Urinary bladder (tissue), 4 donors: Measurements from ENCODE around the gene MCM3. TPM values are rescaled to one million over a fixed set of nuclear protein-coding genes. Genes with fewer than 3 reads are reported as not detected.

Experiments
- DNase-seq: peaks from one replicate; pipeline ENCODE4 v3.0.0-alpha.2; 2015; ENCODE audit errors: extremely low spot score
- H3K27ac ChIP-seq: one replicate; pipeline ENCODE4 v1.5.1; 2013; ENCODE audit warnings: low read depth, mild to moderate bottlenecking, moderate library complexity
- H3K36me3 ChIP-seq: one replicate; pipeline ENCODE4 v1.6.1; 2013; ENCODE audit warnings: mild to moderate bottlenecking, moderate library complexity; ENCODE audit not compliant: insufficient read depth
- H3K4me1 ChIP-seq: one replicate; pipeline ENCODE4 v1.6.1; 2013; ENCODE audit warnings: mild to moderate bottlenecking, moderate library complexity; ENCODE audit not compliant: insufficient read depth
- H3K4me3 ChIP-seq: one replicate; pipeline ENCODE4 v1.5.1; 2013; ENCODE audit warnings: low read depth, low read length
- WGBS: extraction: QIAGEN DNeasy Blood & Tissue Kit; methylation state at CpG from one replicate; pipeline ENCODE4 v1.1.7; 2013; 5-methylcytosine and 5-hydroxymethylcytosine counted together
- polyA plus RNA-seq: library from polyadenylated mRNA; stranded (reverse); fragments of 200-250 nt; gene quantifications from one replicate; pipeline ENCODE4 v1.2.3, GENCODE V29; 2013
- total RNA-seq: library from RNA; depleted of rRNA; stranded (reverse); fragments of >200 nt; gene quantifications from one replicate; pipeline ENCODE4 v1.2.3, GENCODE V29; 2014
- donor health status: healthy with polysubstance abuse.
- donor health status: healthy.

The MCM3 gene
- total and polyA plus RNA-seq, 2 donors, result 45.8 to 48.8 TPM

DNA sequence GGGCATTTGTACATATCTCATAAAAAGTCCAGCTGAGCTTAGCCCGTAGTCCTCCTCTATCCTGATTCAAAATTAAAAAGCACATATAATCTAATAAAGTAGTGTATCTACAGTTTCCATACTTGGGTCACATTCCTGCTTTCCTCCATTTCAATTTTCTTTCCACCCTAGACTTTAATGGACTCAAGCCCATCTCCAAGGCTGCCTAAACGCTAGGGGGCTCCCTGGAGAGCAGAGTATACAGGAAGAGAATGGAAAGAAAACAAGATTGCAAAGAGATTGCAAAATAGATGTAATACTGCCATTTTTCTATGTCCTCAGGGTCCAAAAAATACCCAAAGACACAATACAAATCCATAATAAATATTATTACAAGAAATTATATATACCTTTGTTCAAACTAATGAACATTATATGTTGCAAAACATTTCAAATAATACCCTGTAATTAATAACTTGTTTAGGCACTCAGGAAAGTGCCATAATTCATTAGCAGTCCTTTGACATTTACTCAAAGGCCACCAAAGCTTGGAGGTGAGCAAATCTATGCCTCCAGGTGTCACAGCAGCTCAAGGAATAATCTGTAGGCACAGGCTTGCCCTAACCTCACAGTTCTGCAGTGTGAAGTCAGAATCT, 2.4 kb upstream of the MCM3 start:
- Histone ChIP-seq H3K4me3 (no peak overlapping the region), H3K4me1 (no peaks in the 10 kb centered on the region), H3K36me3 (peaks cover 3% of the 10 kb centered on the region), H3K27ac (no peak overlapping the region)
- no peak for DNase-seq
- 20% methylated on average over 2 of the region's 2 CpGs for WGBS

DNA sequence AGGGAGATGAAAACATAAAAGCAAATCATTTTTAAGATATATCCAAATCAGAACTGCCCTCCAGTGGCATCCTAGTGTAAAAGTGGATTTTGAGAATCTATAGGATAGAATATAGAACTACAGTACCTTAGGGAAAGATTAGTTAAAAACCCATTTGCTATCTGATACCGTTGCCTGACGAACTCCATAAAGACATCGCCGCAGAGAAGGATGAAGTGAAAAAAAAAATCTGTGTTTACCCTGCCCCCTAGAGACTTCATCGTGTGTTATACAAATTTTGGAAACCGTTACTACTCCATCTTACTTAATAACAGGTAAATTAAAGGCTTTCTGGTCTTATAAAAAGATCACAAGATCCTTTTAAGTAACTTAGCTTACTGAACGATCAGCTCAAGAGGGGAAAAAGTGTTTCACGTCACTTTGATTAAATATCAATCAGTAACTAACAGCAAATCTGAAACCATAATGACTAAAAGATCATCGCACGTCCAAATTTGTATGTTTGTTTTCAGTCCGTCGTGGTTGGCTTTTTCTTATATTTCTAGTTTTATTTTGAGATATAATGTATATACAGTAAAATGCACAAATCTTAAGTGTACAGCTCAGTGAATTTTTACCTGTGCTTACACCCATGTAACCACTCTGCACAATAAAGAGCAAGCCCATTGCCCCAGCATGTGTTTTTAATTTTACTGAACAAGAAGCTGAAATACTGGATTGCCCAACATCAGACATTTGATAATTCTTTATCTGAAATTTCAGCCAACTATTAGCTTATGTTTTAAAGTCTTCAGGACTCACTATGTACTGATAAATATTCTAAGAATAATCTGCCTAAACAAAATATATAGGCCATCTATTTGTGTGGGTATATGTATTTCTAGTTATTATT, 881 bp upstream of the MCM3 start:
- Histone ChIP-seq H3K4me1 (no peaks in the 10 kb centered on the region), H3K4me3 (peak overlapping the region; percentile 32), H3K36me3 (peaks cover 3% of the 10 kb centered on the region), H3K27ac (no peak overlapping the region)
- WGBS, result 14% methylated on average over 12 of the region's 12 CpGs
- no peak for DNase-seq

DNA sequence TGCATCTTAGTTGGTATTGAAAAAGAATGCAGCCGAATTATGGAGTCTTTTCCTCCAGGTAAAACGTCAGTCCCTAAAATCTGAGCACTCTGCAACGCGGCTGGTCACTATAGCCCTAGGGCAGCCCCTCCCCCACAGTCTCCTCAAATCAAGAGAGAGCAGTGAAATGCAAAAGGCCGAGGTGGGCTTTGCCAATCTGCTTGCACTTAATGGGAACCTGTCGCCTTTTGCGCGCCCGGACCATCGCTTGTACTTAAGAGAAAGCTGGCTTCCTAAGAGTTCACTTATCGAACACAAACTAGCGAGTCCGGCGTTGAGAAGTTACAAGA, 447 bp downstream of the MCM3 start:
- Histone ChIP-seq H3K27ac (no peak overlapping the region), H3K36me3 (peaks cover 5% of the 10 kb centered on the region), H3K4me1 (no peaks in the 10 kb centered on the region), H3K4me3 (peak overlapping the region; percentile 54)
- WGBS, result under 1% methylated on average over 14 of the region's 14 CpGs
- DNase-seq, result no peak

DNA sequence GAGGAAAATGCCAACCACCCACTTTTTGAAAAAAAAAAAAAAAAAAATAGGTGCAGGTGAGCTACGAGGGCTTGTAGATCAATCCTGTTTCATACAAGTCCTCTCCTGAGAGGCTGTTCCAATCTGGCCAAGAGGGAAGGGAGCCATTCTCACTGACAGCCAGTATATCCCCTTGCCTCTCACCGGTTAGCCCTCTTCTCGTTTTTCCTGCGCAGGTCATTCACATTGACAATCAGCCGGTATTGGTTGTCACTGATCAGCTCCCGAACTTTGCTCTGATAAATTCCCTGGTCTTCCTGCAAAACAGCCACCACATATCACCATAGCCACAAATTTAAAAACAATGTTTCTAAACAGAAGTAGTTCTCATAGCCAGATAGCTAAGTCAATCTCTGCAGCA, 1.4 kb downstream of the MCM3 start:
- 61% methylated on average over 6 of the region's 6 CpGs for WGBS
- no peak for DNase-seq
- no peak overlapping the region for H3K27ac ChIP-seq

DNA sequence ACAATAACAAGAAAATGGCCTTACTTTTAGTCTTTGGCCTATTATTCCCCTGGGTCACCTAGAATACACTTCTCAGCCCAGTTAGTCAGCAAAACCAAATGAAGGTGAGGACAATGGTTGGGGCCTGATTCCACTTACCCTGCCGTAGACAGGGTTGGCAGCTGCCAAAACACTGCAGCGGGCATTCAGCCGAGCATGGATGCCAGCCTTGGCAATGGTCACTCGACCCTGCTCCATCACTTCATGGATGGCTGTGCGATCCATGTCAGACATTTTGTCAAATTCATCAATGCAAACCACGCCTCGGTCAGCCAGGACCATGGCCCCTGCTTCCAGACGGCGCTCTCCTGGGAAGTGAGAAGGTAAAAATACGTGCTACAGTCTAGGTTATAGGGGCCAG, 8.4 kb downstream of the MCM3 start:
- Histone ChIP-seq H3K4me3 (no peak overlapping the region), H3K27ac (no peak overlapping the region), H3K4me1 (no peaks in the 10 kb centered on the region), H3K36me3 (peaks cover 9% of the 10 kb centered on the region)
- 94% methylated on average over 10 of the region's 10 CpGs for WGBS
- no peak for DNase-seq

More for the DNA sequence above, 1.4 kb downstream of the MCM3 start:
- peaks cover 9% of the 10 kb centered on the region for H3K36me3 ChIP-seq
- H3K4me1 ChIP-seq, result no peaks in the 10 kb centered on the region
- H3K4me3 ChIP-seq, result no peak overlapping the region

- Histone ChIP-seq H3K27ac (no peak overlapping the region), H3K36me3 (peaks cover 3% of the 10 kb centered on the region)
These were observed 12.6 kb downstream of the MCM3 start for GRCh38 chr6:52271852-52272460.

DNA sequence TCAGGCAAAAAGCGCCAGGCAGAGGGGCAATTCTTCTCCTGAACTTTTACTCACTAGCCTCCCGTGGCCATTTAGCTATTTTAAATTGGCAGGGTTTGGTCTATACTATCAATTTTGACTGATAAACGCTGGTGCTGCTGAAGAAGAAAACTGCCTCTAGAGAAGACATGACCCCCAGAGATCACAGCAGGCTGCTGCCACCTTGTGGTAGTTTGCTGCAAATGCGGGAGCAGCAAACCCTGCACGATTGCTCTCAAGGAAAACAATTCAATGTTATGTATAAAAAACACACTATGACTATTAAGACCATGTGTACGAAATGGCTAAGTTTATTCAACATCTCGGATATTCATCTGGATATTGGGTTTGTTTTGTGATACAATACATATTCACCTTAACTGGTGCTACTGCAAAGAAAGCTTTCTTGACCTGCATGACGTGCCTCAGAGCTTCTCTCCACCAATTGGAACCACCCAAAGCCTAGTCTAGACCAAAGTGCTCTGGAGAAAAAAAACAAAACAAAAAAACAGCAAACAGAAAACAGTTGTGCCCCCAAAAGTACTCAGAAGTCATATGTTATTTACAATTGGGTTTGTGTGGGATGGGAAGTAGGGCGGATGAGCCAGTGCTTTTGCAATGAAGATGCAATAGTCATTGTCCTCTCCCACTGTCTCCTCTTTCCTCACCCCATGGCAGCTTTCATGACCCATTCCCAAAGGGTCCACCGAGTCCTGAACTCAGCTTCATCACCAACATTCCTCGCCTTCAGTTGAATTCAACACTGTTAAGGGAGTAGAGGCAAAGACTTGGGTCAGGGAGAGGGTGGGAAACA, 20.6 kb downstream of the MCM3 start:
- H3K27ac ChIP-seq, result no peak overlapping the region
- 47% methylated on average over 11 of the region's 11 CpGs for WGBS
- no peaks in the 10 kb centered on the region for H3K36me3 ChIP-seq
- H3K4me3 ChIP-seq, result no peak overlapping the region
- DNase-seq, result no peak
- no peaks in the 10 kb centered on the region for H3K4me1 ChIP-seq

More at GRCh38 chr6:52271852-52272460, 12.6 kb downstream of the MCM3 start:
- WGBS, result 86% methylated on average over 9 of the region's 9 CpGs
- H3K4me1 ChIP-seq, result no peaks in the 10 kb centered on the region
- H3K4me3 ChIP-seq, result no peak overlapping the region
- no peak for DNase-seq

DNA sequence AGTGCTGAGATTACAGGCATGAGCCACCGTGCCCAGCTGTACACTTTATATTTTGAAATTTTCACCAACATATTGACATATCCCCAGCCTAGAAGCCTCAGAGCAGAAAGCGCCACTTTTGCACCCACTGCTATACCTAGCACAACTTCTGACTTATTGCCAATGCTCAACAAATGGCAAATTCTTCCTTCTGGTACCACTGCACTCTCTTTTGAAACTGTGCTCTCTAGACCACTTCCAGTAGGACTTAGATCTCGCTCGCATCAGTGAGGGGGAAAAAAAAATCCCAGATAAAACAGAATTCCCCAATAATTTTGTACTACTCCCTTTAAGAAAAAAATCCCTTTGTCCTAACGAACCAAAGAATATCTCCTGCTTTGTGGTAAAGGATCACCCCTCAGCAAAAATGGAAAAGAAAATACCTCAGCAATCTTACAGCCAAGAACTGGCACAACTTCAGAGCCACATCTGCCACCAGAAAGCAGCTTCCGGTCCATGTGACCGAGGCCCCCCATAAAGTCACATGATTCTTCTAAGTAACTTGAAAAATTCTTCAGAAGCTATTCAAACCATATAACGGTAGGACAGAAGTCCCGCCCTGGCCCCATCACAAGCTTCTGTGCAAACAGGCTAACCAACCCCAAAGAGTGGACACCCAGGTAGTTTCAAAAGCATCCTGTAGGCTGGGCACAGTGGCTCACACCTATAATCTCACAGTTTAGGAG, 21.8 kb downstream of the MCM3 start:
- no peak overlapping the region for H3K4me3 ChIP-seq
- no peaks in the 10 kb centered on the region for H3K4me1 ChIP-seq
- 86% methylated on average over 9 of the region's 9 CpGs for WGBS
- DNase-seq, result no peak
- H3K36me3 ChIP-seq, result no peaks in the 10 kb centered on the region
- H3K27ac ChIP-seq, result no peak overlapping the region

DNA sequence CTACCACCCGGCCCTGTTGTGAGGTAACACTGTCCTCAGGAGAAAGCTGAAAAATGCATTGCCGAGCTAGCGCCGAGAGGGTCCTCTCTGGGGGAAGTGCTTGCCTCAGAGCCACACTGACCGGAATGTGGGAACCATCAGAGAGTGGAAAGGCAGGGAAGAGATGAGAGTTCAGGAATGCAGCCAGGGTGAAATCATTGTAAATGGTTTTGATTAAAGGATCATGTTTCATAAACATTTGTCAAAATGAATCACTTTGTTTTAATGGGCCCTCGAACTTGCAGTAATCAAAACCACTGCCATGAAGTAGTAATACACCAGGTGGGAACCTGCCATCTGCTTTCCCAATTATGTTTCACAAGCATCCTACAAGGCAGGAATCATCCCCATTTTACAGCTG, 23.3 kb downstream of the MCM3 start:
- DNase-seq, result no peak
- 33% methylated on average over 6 of the region's 6 CpGs for WGBS
- Histone ChIP-seq H3K4me3 (no peak overlapping the region), H3K4me1 (no peaks in the 10 kb centered on the region), H3K36me3 (no peaks in the 10 kb centered on the region), H3K27ac (no peak overlapping the region)

- Histone ChIP-seq H3K4me1 (no peaks in the 10 kb centered on the region), H3K36me3 (no peaks in the 10 kb centered on the region), H3K4me3 (no peak overlapping the region), H3K27ac (no peak overlapping the region)
- WGBS, result 94% methylated on average over 3 of the region's 3 CpGs
- DNase-seq, result no peak
These were observed 23.9 kb downstream of the MCM3 start for GRCh38 chr6:52260634-52261033.

GRCh38 chr6:52255434-52255833, 29.1 kb downstream of the MCM3 start:
- H3K36me3 ChIP-seq, result no peaks in the 10 kb centered on the region
- DNase-seq, result no peak
- no peaks in the 10 kb centered on the region for H3K4me1 ChIP-seq
- no peak overlapping the region for H3K4me3 ChIP-seq
- H3K27ac ChIP-seq, result no peak overlapping the region
- 95% methylated on average over 2 of the region's 2 CpGs for WGBS

DNA sequence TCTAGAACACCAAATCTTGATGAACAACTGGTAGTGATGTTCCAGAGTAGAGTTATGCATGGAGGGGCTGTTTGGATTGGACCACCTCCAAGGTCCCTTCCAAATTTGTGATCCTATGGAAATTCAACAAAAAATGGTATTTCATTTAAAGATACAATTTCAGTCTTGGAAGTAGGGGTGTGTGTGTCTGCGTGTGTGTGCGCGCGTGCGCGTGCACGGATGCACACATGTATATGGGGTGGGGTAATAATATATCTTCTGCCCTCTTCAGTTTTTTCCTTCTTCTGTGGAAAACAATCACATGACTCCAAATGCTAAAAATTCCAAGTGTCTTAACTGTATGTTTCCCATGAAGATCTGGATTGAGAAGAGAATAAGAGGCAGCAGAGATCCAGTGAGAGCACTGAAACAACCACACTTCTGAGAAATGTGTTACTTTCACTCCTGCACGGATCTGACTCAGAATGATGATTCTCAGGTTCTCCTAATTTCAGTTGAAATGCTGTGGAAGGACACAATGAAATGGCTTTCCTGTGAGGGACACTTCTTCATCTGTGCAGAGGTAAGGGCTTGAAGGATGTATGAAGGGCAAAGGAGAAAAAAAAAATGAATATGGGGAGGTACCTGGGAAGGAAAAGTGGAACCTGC, 29.7 kb downstream of the MCM3 start:
- WGBS, result 95% methylated on average over 8 of the region's 8 CpGs
- no peaks in the 10 kb centered on the region for H3K4me1 ChIP-seq
- no peak for DNase-seq

More for the DNA sequence above, 29.7 kb downstream of the MCM3 start:
- H3K4me3 ChIP-seq, result no peak overlapping the region
- no peaks in the 10 kb centered on the region for H3K36me3 ChIP-seq
- H3K27ac ChIP-seq, result no peak overlapping the region
